MCF 10A (cell line): ENCODE measurements around the gene CAMTA1. TPM values are rescaled to one million over a fixed set of nuclear protein-coding genes. Genes with fewer than 3 reads are reported as not detected.

Experiments used
- BruUV-seq: library from RNA; stranded (reverse); fragments of 400-500 nt; replicated peaks from 2 replicates; lab custom pipeline; 2021; lab: Mats Ljungman, UMichigan
- CTCF ChIA-PET: fragments of 300-600 bp; sonication (Branson Sonifier 250); formaldehyde crosslinking; extraction: SDS; loops from one replicate; lab custom pipeline; 2021; ENCODE audit warnings: antibody characterized with exemption, inconsistent platforms; lab: Yijun Ruan, JAX
- POLR2A ChIA-PET: fragments of 300-600, 350-650 bp; sonication (Branson Sonifier 250); formaldehyde crosslinking; extraction: SDS; loops from one replicate; lab custom pipeline; 2020; ENCODE audit warnings: antibody characterized with exemption, inconsistent platforms; lab: Yijun Ruan, JAX
- DNase-seq: peaks from one replicate; pipeline ENCODE4 v3.0.0-alpha.2; 2018; ENCODE audit not compliant: unreplicated experiment
- H3K27ac Mint-ChIP-seq: one replicate; pipeline ENCODE4 v1.8.0; 2022; ENCODE audit warnings: mild to moderate bottlenecking, low read depth, mixed read lengths; ENCODE audit not compliant: unreplicated experiment
- H3K27me3 Mint-ChIP-seq: one replicate; pipeline ENCODE4 v1.8.0; 2022; ENCODE audit warnings: mixed read lengths; ENCODE audit not compliant: insufficient read depth, unreplicated experiment
- H3K36me3 Mint-ChIP-seq: one replicate; pipeline ENCODE4 v1.8.0; 2022; ENCODE audit warnings: mild to moderate bottlenecking, moderate library complexity, mixed read lengths; ENCODE audit not compliant: insufficient read depth, unreplicated experiment
- H3K4me1 Mint-ChIP-seq: one replicate; pipeline ENCODE4 v1.8.0; 2022; ENCODE audit warnings: mixed read lengths; ENCODE audit not compliant: insufficient read depth, unreplicated experiment
- H3K4me3 Mint-ChIP-seq: one replicate; pipeline ENCODE4 v1.8.0; 2022; ENCODE audit warnings: mild to moderate bottlenecking, moderate library complexity, mixed read lengths; ENCODE audit not compliant: unreplicated experiment
- H3K9me3 Mint-ChIP-seq: one replicate; pipeline ENCODE4 v1.8.0; 2022; ENCODE audit warnings: mixed read lengths; ENCODE audit not compliant: unreplicated experiment
- CTCF ChIP-seq: fragments of 200-600 bp; IDR thresholded peaks from one replicate; pipeline ENCODE4 v1.8.0; 2022; ENCODE audit warnings: antibody characterized with exemption, mild to moderate bottlenecking; ENCODE audit not compliant: unreplicated experiment
- intact Hi-C: fragments of 100-400 bp; cut with micrococcal nuclease; formaldehyde crosslinking; loops from 2 replicates; pipeline ENCODE4 v1.14.1; 2022
- total RNA-seq: library from RNA; stranded (reverse); gene quantifications from 2 replicates; pipeline ENCODE4 v1.2.3, GENCODE V29; 2022

CAMTA1 gene
- total RNA-seq, 1 experiment from 2014 or later: 74.1 TPM

- H3K36me3 Mint-ChIP-seq: peaks cover 4% of the 10 kb centered on the region
- no peak overlapping the region for H3K4me3 Mint-ChIP-seq
- BruUV-seq: no TSS peak
- no peaks in the 10 kb centered on the region for H3K4me1 Mint-ChIP-seq
- no peak for TF ChIP-seq CTCF
- ChIA-PET CTCF (no interaction called here), POLR2A (interaction anchor here (0.7 kb wide), 1 partner anchor 202 kb away, joined by 3 read pairs; no protein-coding TSS in a partner anchor)
- DNase-seq: no peak
- intact Hi-C loops: no loop called here
- no peaks in the 10 kb centered on the region for H3K27me3 Mint-ChIP-seq
- no peaks in the 10 kb centered on the region for H3K9me3 Mint-ChIP-seq
- H3K27ac Mint-ChIP-seq: no peak overlapping the region
Measured at GRCh38 chr1:6832531-6833188, 47.4 kb downstream of the CAMTA1 start.

GRCh38 chr1:6833804-6834203, 48.5 kb downstream of the CAMTA1 start:
- H3K4me3 Mint-ChIP-seq: no peak overlapping the region
- BruUV-seq: no TSS peak
- intact Hi-C loops: no loop called here
- H3K36me3 Mint-ChIP-seq: peaks cover 4% of the 10 kb centered on the region
- no peaks in the 10 kb centered on the region for H3K9me3 Mint-ChIP-seq
- H3K4me1 Mint-ChIP-seq: no peaks in the 10 kb centered on the region
- no peaks in the 10 kb centered on the region for H3K27me3 Mint-ChIP-seq
- CTCF ChIA-PET: interaction anchor here (0.6 kb wide), 1 partner anchor 15 kb away, joined by 4 read pairs; no protein-coding TSS in a partner anchor
- DNase-seq: no peak
- no peak overlapping the region for H3K27ac Mint-ChIP-seq
- POLR2A ChIA-PET: no interaction called here
- TF ChIP-seq CTCF: no peak

- Mint-ChIP-seq H3K4me3 (no peak overlapping the region), H3K27me3 (no peaks in the 10 kb centered on the region), H3K4me1 (no peaks in the 10 kb centered on the region), H3K9me3 (no peaks in the 10 kb centered on the region), H3K36me3 (peaks cover 4% of the 10 kb centered on the region), H3K27ac (no peak overlapping the region)
- intact Hi-C loops: no loop called here
- no TSS peak for BruUV-seq
- no peak for DNase-seq
- ChIA-PET CTCF (no interaction called here), POLR2A (no interaction called here)
- TF ChIP-seq CTCF: no peak
Measured at GRCh38 chr1:6834366-6834765, 49.1 kb downstream of the CAMTA1 start.

- no peak overlapping the region for H3K4me3 Mint-ChIP-seq
- no peaks in the 10 kb centered on the region for H3K27me3 Mint-ChIP-seq
- H3K9me3 Mint-ChIP-seq: no peaks in the 10 kb centered on the region
- H3K27ac Mint-ChIP-seq: no peak overlapping the region
- no peaks in the 10 kb centered on the region for H3K4me1 Mint-ChIP-seq
- POLR2A ChIA-PET: no interaction called here
- intact Hi-C loops: no loop called here
- CTCF ChIA-PET: interaction anchor here (0.7 to 2.5 kb wide), 7 partner anchors 10 to 322 kb away, joined by 3 to 8 read pairs (median 5); no protein-coding TSS in a partner anchor
- no peaks in the 10 kb centered on the region for H3K36me3 Mint-ChIP-seq
- TF ChIP-seq CTCF: no peak
- DNase-seq: no peak
- no TSS peak for BruUV-seq
Measured at GRCh38 chr1:6835139-6835538, 49.9 kb downstream of the CAMTA1 start.
